ENCODE measurements around the gene ERC2.

The ERC2 gene

GRCh38 chr3:56055951-56056350 lies 412.3 kb downstream of the ERC2 start:
- H3K4me2 ChIP-seq (ENCODE audit: low read length): no peak overlapping the region
- H3K4me3 ChIP-seq (ENCODE audit: low read depth, low read length): no peak overlapping the region
- H3K27ac ChIP-seq: no peak overlapping the region
- no peaks in the 10 kb centered on the region for H3K79me2 ChIP-seq
- no peak for TF ChIP-seq CTCF (IDR thresholded peaks at IDR 0.05)
- no peaks in the 10 kb centered on the region for H3K9me3 ChIP-seq (ENCODE audit: control insufficient read depth, low read length)
- no peak overlapping the region for H2AFZ ChIP-seq
- no peak overlapping the region for H3K9ac ChIP-seq
- H3K27me3 ChIP-seq (ENCODE audit: control insufficient read depth, insufficient read depth, low read length): no peaks in the 10 kb centered on the region
- H3K36me3 ChIP-seq (ENCODE audit: control insufficient read depth, insufficient read depth, low read length): no peaks in the 10 kb centered on the region
- no peaks in the 10 kb centered on the region for H3K4me1 ChIP-seq

- Histone ChIP-seq H3K27ac (no peak overlapping the region), H3K9ac (no peak overlapping the region), H3K4me2 (ENCODE audit: low read length) (no peak overlapping the region), H2AFZ (no peak overlapping the region), H3K36me3 (ENCODE audit: control insufficient read depth, insufficient read depth, low read length) (no peaks in the 10 kb centered on the region), H3K4me1 (no peaks in the 10 kb centered on the region), H3K27me3 (ENCODE audit: control insufficient read depth, insufficient read depth, low read length) (no peaks in the 10 kb centered on the region), H3K79me2 (no peaks in the 10 kb centered on the region), H3K9me3 (ENCODE audit: control insufficient read depth, low read length) (no peaks in the 10 kb centered on the region), H3K4me3 (ENCODE audit: low read depth, low read length) (no peak overlapping the region)
- no peak for TF ChIP-seq CTCF (IDR thresholded peaks at IDR 0.05)
These were observed 412.7 kb downstream of the ERC2 start for GRCh38 chr3:56055546-56055945.

GRCh38 chr3:56054844-56055243 lies 413.4 kb downstream of the ERC2 start:
- Histone ChIP-seq H3K36me3 (ENCODE audit: control insufficient read depth, insufficient read depth, low read length) (no peaks in the 10 kb centered on the region), H3K9me3 (ENCODE audit: control insufficient read depth, low read length) (no peaks in the 10 kb centered on the region), H3K27me3 (ENCODE audit: control insufficient read depth, insufficient read depth, low read length) (no peaks in the 10 kb centered on the region), H3K4me3 (ENCODE audit: low read depth, low read length) (no peak overlapping the region), H3K4me1 (no peaks in the 10 kb centered on the region), H3K27ac (no peak overlapping the region), H3K4me2 (ENCODE audit: low read length) (no peak overlapping the region), H2AFZ (peak overlapping the region; percentile 3), H3K9ac (no peak overlapping the region), H3K79me2 (no peaks in the 10 kb centered on the region)
- no peak for TF ChIP-seq CTCF (IDR thresholded peaks at IDR 0.05)

- Histone ChIP-seq H3K36me3 (ENCODE audit: control insufficient read depth, insufficient read depth, low read length) (no peaks in the 10 kb centered on the region), H3K27ac (no peak overlapping the region), H3K27me3 (ENCODE audit: control insufficient read depth, insufficient read depth, low read length) (no peaks in the 10 kb centered on the region), H3K4me1 (no peaks in the 10 kb centered on the region), H3K9ac (no peak overlapping the region), H3K4me3 (ENCODE audit: low read depth, low read length) (no peak overlapping the region), H2AFZ (no peak overlapping the region), H3K9me3 (ENCODE audit: control insufficient read depth, low read length) (no peaks in the 10 kb centered on the region), H3K79me2 (no peaks in the 10 kb centered on the region), H3K4me2 (ENCODE audit: low read length) (no peak overlapping the region)
- no peak for TF ChIP-seq CTCF (IDR thresholded peaks at IDR 0.05)
These were observed 414.5 kb downstream of the ERC2 start for GRCh38 chr3:56053727-56054126.

- Histone ChIP-seq H3K4me1 (no peaks in the 10 kb centered on the region), H3K36me3 (ENCODE audit: control insufficient read depth, insufficient read depth, low read length) (no peaks in the 10 kb centered on the region), H3K27me3 (ENCODE audit: control insufficient read depth, insufficient read depth, low read length) (no peaks in the 10 kb centered on the region), H3K79me2 (no peaks in the 10 kb centered on the region), H3K27ac (no peak overlapping the region), H3K4me2 (ENCODE audit: low read length) (no peak overlapping the region), H3K9ac (no peak overlapping the region), H3K9me3 (ENCODE audit: control insufficient read depth, low read length) (no peaks in the 10 kb centered on the region), H2AFZ (no peak overlapping the region), H3K4me3 (ENCODE audit: low read depth, low read length) (no peak overlapping the region)
- no peak for TF ChIP-seq CTCF (IDR thresholded peaks at IDR 0.05)
These were observed 416.1 kb downstream of the ERC2 start for GRCh38 chr3:56052188-56052587.
